GM18505 (cell line): ENCODE data around the gene POLR3C.
A peak's percentile ranks its signal among the peaks of the same experiment; 100 is the strongest.

Source experiments
- ATAC-seq: cut with Tn5 transposase; IDR thresholded peaks from one replicate; pipeline ENCODE4 v1.9.1; 2021; ENCODE audit not compliant: unreplicated experiment
- POLR2A ChIP-seq: IDR thresholded peaks from 4 replicates; pipeline ENCODE4 v1.6.1; 2011; ENCODE audit warnings: borderline replicate concordance; ENCODE audit not compliant: insufficient read depth, insufficient read length; ENCODE audit errors: extremely low read depth

The POLR3C gene

GRCh38 chr1:145868232-145868631 lies 44.2 kb downstream of the POLR3C start:
- TF ChIP-seq POLR2A = no peak
- ATAC-seq = no peak

DNA sequence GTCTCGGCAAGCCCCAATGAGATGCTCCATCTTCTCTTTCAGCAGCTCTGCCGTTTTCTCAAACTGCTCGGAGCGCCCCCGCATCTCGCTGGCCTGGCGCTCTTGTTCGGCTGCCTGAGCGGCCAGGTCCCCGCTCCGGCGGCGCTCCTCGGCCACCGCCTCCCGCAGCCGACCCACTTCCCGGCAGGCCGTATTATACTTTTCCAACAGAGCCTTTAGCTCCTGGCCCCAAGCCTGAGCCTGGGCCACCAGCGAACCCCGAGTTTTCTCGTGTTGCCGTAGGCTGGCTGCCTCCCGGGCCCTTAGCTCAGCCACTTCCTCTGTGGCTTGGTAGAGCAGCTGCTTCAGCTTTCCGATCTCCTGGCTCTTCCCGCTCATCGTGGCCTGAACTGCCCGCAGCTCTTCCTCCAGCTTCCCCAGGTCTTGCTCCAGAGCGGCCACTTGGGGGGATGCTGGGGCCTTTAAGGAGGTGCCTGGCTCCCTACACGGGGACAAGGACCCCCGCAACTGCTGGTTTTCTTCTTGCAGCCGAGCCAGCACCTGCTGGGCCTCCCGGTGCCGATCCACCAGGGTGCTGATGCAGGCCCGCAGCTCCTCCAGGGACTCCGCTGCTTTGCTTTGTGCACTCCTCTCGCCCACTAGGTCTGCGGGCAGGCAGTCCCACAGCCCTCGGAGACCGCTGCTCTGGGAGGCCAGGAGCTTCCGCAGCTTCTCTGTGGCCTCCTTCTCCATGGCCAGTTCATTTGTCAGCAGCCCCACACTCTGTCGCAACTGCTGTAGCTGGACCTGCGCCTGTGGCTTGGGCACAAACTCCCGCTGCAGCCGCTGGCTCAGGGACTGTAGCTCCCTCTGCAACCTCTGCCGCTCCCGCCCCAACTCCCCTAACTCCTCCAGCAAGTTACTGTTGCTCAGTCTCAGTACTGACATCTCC lies 48.3 kb downstream of the POLR3C start:
- no peak for TF ChIP-seq POLR2A
- no peak for ATAC-seq

GRCh38 chr1:145874646-145875045 lies 50.6 kb downstream of the POLR3C start:
- TF ChIP-seq POLR2A = no peak
- ATAC-seq = no peak

- no peak for ATAC-seq
- no peak for TF ChIP-seq POLR2A
These were observed 54.0 kb downstream of the POLR3C start for GRCh38 chr1:145877923-145878486.

GRCh38 chr1:145878724-145879123 lies 54.7 kb downstream of the POLR3C start:
- no peak for TF ChIP-seq POLR2A
- ATAC-seq = no peak

- no peak for ATAC-seq
- no peak for TF ChIP-seq POLR2A
These were observed 55.8 kb downstream of the POLR3C start for GRCh38 chr1:145879775-145880174.

DNA sequence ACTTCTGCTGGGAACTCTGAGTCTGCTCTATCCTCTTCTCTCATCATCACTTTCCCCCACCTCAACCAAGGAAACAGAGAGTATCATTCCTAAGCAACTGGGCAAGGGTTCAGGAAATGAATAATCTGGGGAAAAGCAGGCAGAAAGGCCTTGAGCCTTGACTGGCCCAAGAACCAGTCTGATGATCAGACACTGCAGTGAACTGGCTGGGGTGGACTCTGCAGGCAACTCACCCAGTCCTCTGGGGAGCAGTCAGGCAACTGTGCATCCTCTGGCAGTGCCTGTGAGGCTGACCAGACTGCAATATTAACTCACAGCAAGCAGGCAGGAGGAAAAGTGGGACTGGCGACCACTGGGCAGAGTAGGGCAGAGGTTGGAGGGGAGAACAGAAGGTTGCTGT lies 60.7 kb downstream of the POLR3C start:
- ATAC-seq = no peak
- TF ChIP-seq POLR2A = no peak

DNA sequence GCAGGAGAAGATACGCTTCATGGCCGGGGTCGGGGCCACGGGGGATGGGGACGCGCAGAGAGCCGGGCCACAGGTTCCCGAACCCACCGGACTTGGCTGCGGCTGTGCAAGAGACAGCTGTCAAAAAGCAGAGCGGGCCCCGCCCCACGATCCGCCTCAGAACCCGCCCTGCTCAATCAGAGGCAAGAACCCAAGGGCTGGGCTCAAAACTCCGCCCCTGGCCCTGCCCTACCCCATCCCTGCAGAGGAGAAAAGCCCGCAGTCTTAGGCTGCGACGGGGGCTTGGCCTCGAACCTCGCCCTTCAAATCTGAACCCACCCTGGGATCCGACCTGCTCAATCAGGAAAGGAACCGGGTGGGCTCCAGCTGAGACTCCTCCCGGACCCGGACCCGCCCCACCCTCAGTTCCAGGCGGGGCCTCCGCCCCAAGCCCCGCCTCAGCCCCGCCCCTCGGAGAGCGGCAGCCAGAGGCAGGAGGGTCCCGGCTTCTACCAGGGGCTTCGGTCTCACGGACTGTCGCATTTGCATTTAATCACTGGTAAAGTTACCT lies 61.8 kb downstream of the POLR3C start, which contains the start of gene ANKRD35:
ANKRD35 (minus strand) TSS at position 129 of the 550 bp plus-strand sequence; CDS start at position 21, 108 bp downstream.
- TF ChIP-seq POLR2A = no peak
- ATAC-seq = peak; percentile 96

DNA sequence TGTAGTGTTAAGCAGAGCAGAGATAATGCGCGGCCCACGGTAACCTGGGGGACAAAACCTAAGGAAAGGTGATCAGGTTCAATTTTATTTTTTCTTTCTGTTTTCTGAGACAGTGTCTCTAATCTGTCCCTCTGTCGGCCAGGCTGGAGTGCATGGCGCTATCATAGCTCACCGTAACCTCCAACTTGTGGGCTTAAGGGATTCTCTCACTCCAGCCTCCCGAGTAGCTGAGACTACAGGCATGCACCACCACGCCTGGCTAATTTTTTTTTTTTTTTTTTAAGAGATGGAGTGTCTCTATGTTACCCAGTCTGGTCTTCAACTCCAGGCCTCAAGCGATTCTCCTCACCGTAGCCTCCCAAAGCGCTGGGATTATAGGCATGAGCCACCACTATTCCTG lies 62.4 kb downstream of the POLR3C start:
- no peak for TF ChIP-seq POLR2A
- no peak for ATAC-seq

DNA sequence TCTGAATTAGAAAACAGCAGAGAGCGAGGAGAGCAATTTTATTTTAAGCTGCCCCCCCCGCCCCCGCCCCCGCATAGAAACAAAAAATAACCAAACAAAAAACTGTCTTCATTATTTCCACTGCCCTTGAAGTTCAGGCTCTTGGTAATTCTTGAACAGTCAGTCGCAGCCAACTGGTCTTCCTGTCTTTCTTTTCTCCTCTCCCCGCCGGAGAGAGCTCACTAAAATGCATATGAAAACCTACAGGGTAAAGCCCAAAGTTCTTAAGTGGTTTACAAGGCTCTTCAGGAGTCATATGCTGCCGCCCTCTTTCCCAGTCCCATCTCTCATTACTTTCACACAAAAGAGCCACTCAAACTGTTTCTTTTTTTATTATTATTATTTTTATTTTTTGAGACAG lies 62.8 kb downstream of the POLR3C start:
- no peak for TF ChIP-seq POLR2A
- no peak for ATAC-seq

GRCh38 chr1:145887631-145888030 lies 63.6 kb downstream of the POLR3C start:
- ATAC-seq = no peak
- TF ChIP-seq POLR2A = no peak

DNA sequence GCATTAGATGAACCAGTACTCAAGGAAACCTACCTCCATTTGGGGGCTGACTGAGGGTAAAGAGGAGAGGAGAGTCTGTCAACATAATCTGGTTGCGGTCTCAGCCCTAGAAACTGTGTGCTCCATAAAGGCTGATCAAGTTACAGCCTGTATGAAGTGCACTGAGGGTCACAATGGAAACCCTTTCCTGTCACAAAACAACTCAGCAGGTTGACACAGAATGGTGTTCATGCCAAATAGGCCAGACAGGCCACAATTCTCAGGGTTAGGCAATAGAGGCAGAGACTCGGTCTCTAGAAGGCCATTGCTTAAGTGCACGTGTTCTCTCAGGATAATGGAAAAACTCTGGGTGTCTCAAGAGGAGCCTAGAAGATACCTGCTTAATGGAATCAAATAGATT lies 65.7 kb downstream of the POLR3C start:
- no peak for ATAC-seq
- no peak for TF ChIP-seq POLR2A

DNA sequence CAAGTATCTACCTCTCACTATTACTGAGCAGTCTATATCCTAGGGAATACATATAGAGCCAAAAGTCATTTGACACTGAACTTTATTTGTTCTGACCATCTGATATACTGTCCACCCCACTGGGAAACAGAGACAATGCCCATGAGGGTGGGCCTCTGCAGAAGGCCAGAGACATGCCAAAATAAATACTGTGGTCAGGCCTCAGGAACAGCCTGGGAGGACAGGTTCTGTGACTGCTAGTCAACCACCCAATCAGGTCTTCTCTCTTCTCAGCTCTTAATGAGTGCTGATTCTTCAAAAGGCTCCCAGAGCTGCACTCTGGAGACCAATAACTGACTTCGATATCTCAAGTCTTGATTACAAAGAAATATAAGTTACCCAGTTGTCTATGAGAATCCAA lies 67.1 kb downstream of the POLR3C start:
- ATAC-seq = no peak
- no peak for TF ChIP-seq POLR2A
